Neural cell (in vitro differentiated cells): Measurements from ENCODE around the gene SEC61B. TPM values are rescaled to one million over a fixed set of nuclear protein-coding genes. Genes with fewer than 3 reads are reported as not detected.

ENCODE experiments used
- H2AFZ ChIP-seq: fragments of 200-600, 300-800 bp; sonication (generic), shearing (Covaris generic); 2 replicates; pipeline ENCODE4 v1.6.0; 2014; ENCODE audit warnings: low read depth, mild to moderate bottlenecking, antibody characterized with exemption, low read length, moderate library complexity
- H3F3A ChIP-seq: fragments of 200-600 bp; shearing (Covaris generic); 2 replicates; pipeline ENCODE4 v1.6.1; 2016; ENCODE audit warnings: mild to moderate bottlenecking, moderate library complexity, mixed read lengths, antibody characterized with exemption, low read length; ENCODE audit not compliant: insufficient read depth, poor library complexity, severe bottlenecking
- H3K27ac ChIP-seq: fragments of 200-600, 300-800 bp; sonication (generic), shearing (Covaris generic); 2 replicates; pipeline ENCODE4 v1.5.1; 2014; ENCODE audit warnings: mild to moderate bottlenecking, low read length, moderate library complexity
- H3K27me3 ChIP-seq: fragments of 300-800, 200-600 bp; sonication (generic), shearing (Covaris generic); 2 replicates; pipeline ENCODE4 v1.6.0; 2014; ENCODE audit warnings: mild to moderate bottlenecking, low read depth, low read length, moderate library complexity; ENCODE audit not compliant: insufficient read depth
- H3K36me3 ChIP-seq: fragments of 300-800, 200-600 bp; sonication (generic), shearing (Covaris generic); 2 replicates; pipeline ENCODE4 v1.5.1; 2014; ENCODE audit warnings: mild to moderate bottlenecking, antibody characterized with exemption, low read length, moderate library complexity; ENCODE audit not compliant: insufficient read depth
- H3K4me2 ChIP-seq: fragments of 300-800, 200-600 bp; sonication (generic), shearing (Covaris generic); 2 replicates; pipeline ENCODE4 v1.6.0; 2014; ENCODE audit warnings: mild to moderate bottlenecking, low read length
- H3K4me3 ChIP-seq: fragments of 300-800, 200-600 bp; sonication (generic), shearing (Covaris generic); 2 replicates; pipeline ENCODE4 v1.5.1; 2014; ENCODE audit warnings: mild to moderate bottlenecking, low read length, moderate library complexity
- H3K79me2 ChIP-seq: fragments of 200-600 bp; shearing (Covaris generic); replicated peaks from 2 replicates; pipeline ENCODE4 v1.6.0; 2014; ENCODE audit warnings: mild to moderate bottlenecking, low read length, moderate library complexity; ENCODE audit not compliant: insufficient read depth
- H3K9ac ChIP-seq: fragments of 300-800, 200-600 bp; sonication (generic), shearing (Covaris generic); 2 replicates; pipeline ENCODE4 v1.6.1; 2016; ENCODE audit warnings: mild to moderate bottlenecking, low read length, mixed read lengths
- H3K9me2 ChIP-seq: fragments of 200-600 bp; shearing (Covaris generic); 2 replicates; pipeline ENCODE4 v1.6.1; 2016; ENCODE audit warnings: mild to moderate bottlenecking, low read length, mixed read lengths; ENCODE audit not compliant: insufficient read depth
- H3K9me3 ChIP-seq: fragments of 200-600, 300-800 bp; sonication (generic), shearing (Covaris generic); 2 replicates; pipeline ENCODE4 v1.6.1; 2016; ENCODE audit warnings: mild to moderate bottlenecking, mixed run types, low read length, moderate library complexity, mixed read lengths
- H4K20me1 ChIP-seq: fragments of 200-600 bp; shearing (Covaris generic); 2 replicates; pipeline ENCODE4 v1.6.1; 2016; ENCODE audit warnings: mild to moderate bottlenecking, mixed run types; ENCODE audit not compliant: insufficient read depth
- EP300 ChIP-seq: fragments of 450-650 bp; conservative IDR thresholded peaks from 2 replicates; pipeline ENCODE4 v1.6.1; 2014; ENCODE audit warnings: antibody characterized with exemption, mild to moderate bottlenecking, moderate library complexity; ENCODE audit not compliant: poor library complexity, severe bottlenecking
- EZH2 ChIP-seq: fragments of 200-600, 300-800 bp; shearing (Covaris generic), sonication (generic); IDR thresholded peaks from 2 replicates; pipeline ENCODE4 v1.6.1; 2014; ENCODE audit warnings: antibody characterized with exemption, low read length, borderline replicate concordance, mild to moderate bottlenecking; ENCODE audit not compliant: insufficient read depth, poor library complexity, severe bottlenecking
- MXI1 ChIP-seq: fragments of 450-650 bp; conservative IDR thresholded peaks from 2 replicates; pipeline ENCODE4 v1.6.1; 2014; ENCODE audit warnings: antibody characterized with exemption, mild to moderate bottlenecking; ENCODE audit not compliant: poor library complexity, severe bottlenecking
- POLR2AphosphoS5 ChIP-seq: IDR thresholded peaks from 2 replicates; pipeline ENCODE4 v1.6.1; 2012
- RAD21 ChIP-seq: fragments of 450-650 bp; conservative IDR thresholded peaks from 2 replicates; pipeline ENCODE4 v1.6.1; 2014; ENCODE audit warnings: antibody characterized with exemption, mild to moderate bottlenecking, moderate library complexity
- REST ChIP-seq: IDR thresholded peaks from 2 replicates; pipeline ENCODE4 v1.6.1; 2012; ENCODE audit warnings: borderline replicate concordance
- SMC3 ChIP-seq: fragments of 450-650 bp; conservative IDR thresholded peaks from 2 replicates; pipeline ENCODE4 v1.6.1; 2014; ENCODE audit warnings: antibody characterized with exemption, mild to moderate bottlenecking, moderate library complexity; ENCODE audit not compliant: poor library complexity
- TAF1 ChIP-seq: IDR thresholded peaks from 2 replicates; pipeline ENCODE4 v1.6.1; 2012; ENCODE audit warnings: low read depth
- polyA plus RNA-seq: library from polyadenylated mRNA; depleted of rRNA; stranded (reverse); fragments of >200 nt; gene quantifications from 2 replicates; pipeline ENCODE4 v1.2.3, GENCODE V29; 2014
- TF ChIP-seq, protein P1 (sequence below): fragments of 450-650 bp; IDR thresholded peaks from 2 replicates; pipeline ENCODE4 v1.5.1; 2014; ENCODE audit warnings: antibody characterized with exemption, mild to moderate bottlenecking, moderate library complexity; ENCODE audit not compliant: poor library complexity, severe bottlenecking

The SEC61B gene
- polyA plus RNA-seq, 1 donor from 2014 or later, result 203 TPM

DNA sequence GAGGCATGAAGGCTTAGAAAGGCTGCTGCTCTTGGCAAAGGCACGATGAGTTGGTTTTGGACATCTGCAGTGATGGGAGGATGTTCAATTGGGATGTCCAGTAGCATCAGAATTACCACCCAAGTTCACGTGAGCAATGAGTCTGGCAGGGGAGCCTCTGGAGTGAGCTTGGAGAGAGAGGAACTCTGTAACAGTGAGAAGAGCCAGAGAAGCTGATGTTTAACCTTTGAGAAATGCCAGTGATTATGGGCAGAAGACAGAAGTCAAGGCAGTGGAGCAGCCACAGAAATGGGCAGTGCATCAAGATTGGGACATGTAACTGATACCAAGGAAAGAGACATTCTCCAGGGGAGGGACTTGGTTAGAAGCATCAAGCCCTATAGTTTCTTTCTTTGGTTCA lies 39.8 kb downstream of the SEC61B start (continued):
- TF ChIP-seq MXI1 (no peak), EZH2 (no peak), RAD21 (no peak), POLR2AphosphoS5 (no peak)

GRCh38 chr9:99262949-99263418 lies 40.9 kb downstream of the SEC61B start:
- Histone ChIP-seq H3F3A (no peaks in the 10 kb centered on the region), H3K27ac (no peak overlapping the region), H3K79me2 (no peaks in the 10 kb centered on the region), H2AFZ (no peak overlapping the region), H3K36me3 (no peaks in the 10 kb centered on the region), H3K27me3 (no peaks in the 10 kb centered on the region), H3K4me3 (no peak overlapping the region), H3K9me3 (no peaks in the 10 kb centered on the region), H3K9me2 (no peaks in the 10 kb centered on the region), H3K9ac (no peak overlapping the region), H3K4me2 (no peak overlapping the region), H4K20me1 (no peaks in the 10 kb centered on the region)
- TF ChIP-seq MXI1 (no peak), EZH2 (no peak), SMC3 (no peak), RAD21 (no peak), REST (no peak), TAF1 (no peak), EP300 (no peak), POLR2AphosphoS5 (no peak)
- TF ChIP-seq, protein P1, sequence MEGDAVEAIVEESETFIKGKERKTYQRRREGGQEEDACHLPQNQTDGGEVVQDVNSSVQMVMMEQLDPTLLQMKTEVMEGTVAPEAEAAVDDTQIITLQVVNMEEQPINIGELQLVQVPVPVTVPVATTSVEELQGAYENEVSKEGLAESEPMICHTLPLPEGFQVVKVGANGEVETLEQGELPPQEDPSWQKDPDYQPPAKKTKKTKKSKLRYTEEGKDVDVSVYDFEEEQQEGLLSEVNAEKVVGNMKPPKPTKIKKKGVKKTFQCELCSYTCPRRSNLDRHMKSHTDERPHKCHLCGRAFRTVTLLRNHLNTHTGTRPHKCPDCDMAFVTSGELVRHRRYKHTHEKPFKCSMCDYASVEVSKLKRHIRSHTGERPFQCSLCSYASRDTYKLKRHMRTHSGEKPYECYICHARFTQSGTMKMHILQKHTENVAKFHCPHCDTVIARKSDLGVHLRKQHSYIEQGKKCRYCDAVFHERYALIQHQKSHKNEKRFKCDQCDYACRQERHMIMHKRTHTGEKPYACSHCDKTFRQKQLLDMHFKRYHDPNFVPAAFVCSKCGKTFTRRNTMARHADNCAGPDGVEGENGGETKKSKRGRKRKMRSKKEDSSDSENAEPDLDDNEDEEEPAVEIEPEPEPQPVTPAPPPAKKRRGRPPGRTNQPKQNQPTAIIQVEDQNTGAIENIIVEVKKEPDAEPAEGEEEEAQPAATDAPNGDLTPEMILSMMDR, result no peak

DNA sequence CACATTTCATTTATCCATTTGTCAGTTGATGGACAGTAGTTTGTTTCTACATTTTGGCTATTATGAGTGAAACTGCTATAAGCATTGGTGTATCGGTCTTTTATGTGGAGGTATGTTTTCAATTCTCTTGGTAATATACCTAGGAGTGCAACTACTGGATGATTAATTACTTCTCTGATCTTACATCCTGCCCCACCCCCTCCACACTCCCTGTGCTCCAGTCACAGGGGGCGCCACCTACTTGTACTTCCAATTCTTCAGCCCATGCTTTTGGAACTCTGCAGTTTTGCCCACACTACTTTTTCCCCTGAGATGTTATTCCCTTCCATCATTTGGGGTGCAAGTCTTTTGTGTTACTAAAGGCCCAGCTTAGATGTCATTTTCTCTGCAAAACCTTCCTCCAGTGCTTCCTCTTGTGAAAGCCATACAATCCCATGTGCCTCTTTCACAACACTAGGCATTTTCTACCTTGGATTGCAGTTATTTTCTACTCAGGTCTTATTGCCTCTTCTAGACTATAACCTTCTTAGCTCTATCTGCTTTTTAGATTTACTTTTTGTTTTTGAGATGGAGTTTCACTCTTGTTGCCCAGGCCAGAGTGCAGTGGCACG lies 42.1 kb downstream of the SEC61B start:
- Histone ChIP-seq H3K9me2 (no peaks in the 10 kb centered on the region), H3K9me3 (no peaks in the 10 kb centered on the region), H3K79me2 (no peaks in the 10 kb centered on the region), H2AFZ (no peak overlapping the region), H3K27me3 (no peaks in the 10 kb centered on the region), H3K4me2 (no peak overlapping the region), H3K36me3 (no peaks in the 10 kb centered on the region), H3K27ac (no peak overlapping the region), H3F3A (no peaks in the 10 kb centered on the region), H4K20me1 (no peaks in the 10 kb centered on the region), H3K9ac (no peak overlapping the region), H3K4me3 (no peak overlapping the region)
- TF ChIP-seq REST (no peak), EZH2 (no peak), MXI1 (no peak), TAF1 (no peak), SMC3 (no peak), POLR2AphosphoS5 (no peak), EP300 (no peak), RAD21 (no peak)
- TF ChIP-seq, protein P1, result no peak
